ENCODE measurements around the gene DLG2. TPM values are rescaled to one million over a fixed set of nuclear protein-coding genes. Genes with fewer than 3 reads are reported as not detected.

The DLG2 gene
- total RNA-seq, 1 experiment from 2014 or later = 17.5 TPM

DNA sequence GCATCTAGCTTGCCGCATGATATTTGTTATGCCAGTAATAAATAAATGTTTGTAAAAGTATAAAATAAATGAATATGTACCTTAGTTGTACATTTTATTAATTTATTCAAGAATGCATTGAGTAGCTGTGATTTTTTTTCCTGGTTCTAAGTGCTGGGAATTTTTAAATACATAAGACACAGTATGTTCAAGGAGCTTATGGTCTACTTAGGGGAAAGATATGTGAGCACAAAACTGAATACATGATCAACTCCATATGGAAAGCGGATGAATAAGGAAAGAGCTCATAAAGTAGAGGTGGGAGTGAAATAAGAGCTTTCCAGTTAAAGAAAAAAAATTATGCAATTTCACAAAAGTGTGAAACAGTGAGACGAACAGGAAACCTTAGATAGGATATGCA is 1396.7 kb downstream of the DLG2 start (continued):
- TF ChIP-seq, protein P1, sequence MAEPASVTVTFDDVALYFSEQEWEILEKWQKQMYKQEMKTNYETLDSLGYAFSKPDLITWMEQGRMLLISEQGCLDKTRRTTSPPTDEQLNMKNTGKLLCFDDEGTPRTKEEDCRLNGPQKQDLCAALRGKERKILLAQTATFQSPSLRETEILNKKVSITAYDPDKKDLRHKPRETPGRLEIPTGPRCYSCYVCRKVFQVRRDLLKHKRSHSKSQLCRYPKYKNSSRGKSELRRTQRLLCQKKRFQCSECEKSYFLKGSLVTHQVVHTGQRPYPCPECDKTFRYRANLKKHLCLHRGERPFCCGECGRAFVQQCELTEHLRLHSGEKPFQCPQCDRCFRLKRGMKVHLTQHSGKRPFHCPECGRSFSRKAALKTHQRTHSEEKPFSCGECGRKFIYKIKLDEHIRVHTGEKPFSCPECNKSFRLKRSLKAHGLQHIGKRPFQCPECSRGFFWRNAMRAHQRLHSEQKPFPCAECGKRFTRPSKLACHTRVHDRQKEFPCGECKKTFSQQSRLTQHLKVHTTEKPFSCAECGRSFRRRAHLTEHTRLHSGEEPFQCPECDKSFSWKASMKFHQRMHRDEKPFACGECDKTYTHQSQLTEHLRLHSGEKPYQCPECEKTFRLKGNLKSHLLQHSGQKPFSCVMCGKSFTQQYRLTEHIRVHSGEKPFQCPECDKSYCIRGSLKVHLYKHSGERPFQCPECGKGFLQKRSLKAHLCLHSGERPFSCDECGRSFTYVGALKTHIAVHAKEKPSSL (CRISPR knock-in tag; conservative IDR thresholded peaks at IDR 0.05) = no peak
- TF ChIP-seq, protein P2, sequence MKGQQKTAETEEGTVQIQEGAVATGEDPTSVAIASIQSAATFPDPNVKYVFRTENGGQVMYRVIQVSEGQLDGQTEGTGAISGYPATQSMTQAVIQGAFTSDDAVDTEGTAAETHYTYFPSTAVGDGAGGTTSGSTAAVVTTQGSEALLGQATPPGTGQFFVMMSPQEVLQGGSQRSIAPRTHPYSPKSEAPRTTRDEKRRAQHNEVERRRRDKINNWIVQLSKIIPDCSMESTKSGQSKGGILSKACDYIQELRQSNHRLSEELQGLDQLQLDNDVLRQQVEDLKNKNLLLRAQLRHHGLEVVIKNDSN (CRISPR knock-in tag; IDR thresholded peaks at IDR 0.05) = no peak
- TF ChIP-seq, protein P3, sequence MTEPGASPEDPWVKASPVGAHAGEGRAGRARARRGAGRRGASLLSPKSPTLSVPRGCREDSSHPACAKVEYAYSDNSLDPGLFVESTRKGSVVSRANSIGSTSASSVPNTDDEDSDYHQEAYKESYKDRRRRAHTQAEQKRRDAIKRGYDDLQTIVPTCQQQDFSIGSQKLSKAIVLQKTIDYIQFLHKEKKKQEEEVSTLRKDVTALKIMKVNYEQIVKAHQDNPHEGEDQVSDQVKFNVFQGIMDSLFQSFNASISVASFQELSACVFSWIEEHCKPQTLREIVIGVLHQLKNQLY (CRISPR knock-in tag; IDR thresholded peaks at IDR 0.05) = no peak
- no peak for TF ChIP-seq NFYB (CRISPR knock-in tag; conservative IDR thresholded peaks at IDR 0.05; ENCODE audit: low read depth)
- TF ChIP-seq, protein P4, sequence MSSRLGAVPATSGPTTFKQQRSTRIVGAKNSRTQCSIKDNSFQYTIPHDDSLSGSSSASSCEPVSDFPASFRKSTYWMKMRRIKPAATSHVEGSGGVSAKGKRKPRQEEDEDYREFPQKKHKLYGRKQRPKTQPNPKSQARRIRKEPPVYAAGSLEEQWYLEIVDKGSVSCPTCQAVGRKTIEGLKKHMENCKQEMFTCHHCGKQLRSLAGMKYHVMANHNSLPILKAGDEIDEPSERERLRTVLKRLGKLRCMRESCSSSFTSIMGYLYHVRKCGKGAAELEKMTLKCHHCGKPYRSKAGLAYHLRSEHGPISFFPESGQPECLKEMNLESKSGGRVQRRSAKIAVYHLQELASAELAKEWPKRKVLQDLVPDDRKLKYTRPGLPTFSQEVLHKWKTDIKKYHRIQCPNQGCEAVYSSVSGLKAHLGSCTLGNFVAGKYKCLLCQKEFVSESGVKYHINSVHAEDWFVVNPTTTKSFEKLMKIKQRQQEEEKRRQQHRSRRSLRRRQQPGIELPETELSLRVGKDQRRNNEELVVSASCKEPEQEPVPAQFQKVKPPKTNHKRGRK (CRISPR knock-in tag; IDR thresholded peaks at IDR 0.05; ENCODE audit: borderline replicate concordance) = no peak
- TF ChIP-seq TP53 (CRISPR knock-in tag; IDR thresholded peaks at IDR 0.05) = no peak
- no peak for TF ChIP-seq FOXJ3 (CRISPR knock-in tag; IDR thresholded peaks at IDR 0.05; ENCODE audit: borderline replicate concordance)
- no peak for TF ChIP-seq MYBL2 (CRISPR knock-in tag; IDR thresholded peaks at IDR 0.05)
- no peak for TF ChIP-seq NFATC4 (CRISPR knock-in tag; IDR thresholded peaks at IDR 0.05)

DNA sequence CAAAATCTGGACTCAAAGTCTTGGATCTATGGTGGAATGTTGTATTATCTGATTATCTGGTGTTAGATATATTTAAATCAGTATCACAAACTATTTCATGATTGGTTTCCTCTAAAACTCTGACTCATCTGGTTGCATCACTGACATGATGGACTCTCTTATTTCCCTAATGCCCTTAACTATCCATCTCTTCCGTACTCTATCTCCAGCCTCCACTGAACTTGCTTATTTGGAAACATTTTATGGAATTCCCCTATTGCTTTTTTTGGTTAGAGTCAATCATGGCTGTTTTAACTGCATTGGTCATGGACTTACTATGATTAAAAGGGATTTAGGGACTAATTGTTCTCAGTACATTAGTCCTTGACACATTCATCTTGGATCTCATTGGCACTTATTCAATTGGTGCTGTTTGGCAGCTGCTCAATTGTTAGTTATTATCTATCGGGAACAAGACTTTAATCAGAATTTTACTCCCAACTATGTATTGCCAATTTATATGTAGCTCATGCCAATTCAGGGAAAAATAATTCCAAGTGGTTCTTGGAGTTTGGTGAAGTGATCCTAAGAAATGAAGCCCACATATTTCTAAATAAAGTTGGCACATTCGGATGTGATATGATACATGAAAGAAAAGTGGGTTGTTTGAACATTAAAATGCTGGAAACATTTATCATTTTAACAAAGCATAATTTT is 1399.0 kb downstream of the DLG2 start:
- ATAC-seq = no peak
- ChIA-PET CTCF (no interaction called here), POLR2A (no interaction called here)
- no peaks in the 10 kb centered on the region for H3K36me3 Mint-ChIP-seq
- no peak overlapping the region for H3K4me3 Mint-ChIP-seq
- H3K27me3 Mint-ChIP-seq (ENCODE audit: low read depth) = no peaks in the 10 kb centered on the region
- H3K27ac Mint-ChIP-seq = no peak overlapping the region
- TF ChIP-seq FOXK1 (CRISPR knock-in tag; IDR thresholded peaks at IDR 0.05) (no peak), ZNF219 (CRISPR knock-in tag; IDR thresholded peaks at IDR 0.05; ENCODE audit: borderline replicate concordance) (no peak), ZNF396 (CRISPR knock-in tag; IDR thresholded peaks at IDR 0.05; ENCODE audit: borderline replicate concordance) (no peak), HMGA2 (CRISPR knock-in tag; IDR thresholded peaks at IDR 0.05) (no peak)
- TF ChIP-seq, protein P5, sequence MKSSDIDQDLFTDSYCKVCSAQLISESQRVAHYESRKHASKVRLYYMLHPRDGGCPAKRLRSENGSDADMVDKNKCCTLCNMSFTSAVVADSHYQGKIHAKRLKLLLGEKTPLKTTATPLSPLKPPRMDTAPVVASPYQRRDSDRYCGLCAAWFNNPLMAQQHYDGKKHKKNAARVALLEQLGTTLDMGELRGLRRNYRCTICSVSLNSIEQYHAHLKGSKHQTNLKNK (CRISPR knock-in tag; IDR thresholded peaks at IDR 0.05) = no peak
- TF ChIP-seq, protein P1 (CRISPR knock-in tag; conservative IDR thresholded peaks at IDR 0.05) = no peak
- DNase-seq (ENCODE audit: low spot score) = no peak
- no peaks in the 10 kb centered on the region for H3K4me1 Mint-ChIP-seq
- peaks cover 4% of the 10 kb centered on the region; the same call in 1 of the 2 replicates for H3K9me3 Mint-ChIP-seq

DNA sequence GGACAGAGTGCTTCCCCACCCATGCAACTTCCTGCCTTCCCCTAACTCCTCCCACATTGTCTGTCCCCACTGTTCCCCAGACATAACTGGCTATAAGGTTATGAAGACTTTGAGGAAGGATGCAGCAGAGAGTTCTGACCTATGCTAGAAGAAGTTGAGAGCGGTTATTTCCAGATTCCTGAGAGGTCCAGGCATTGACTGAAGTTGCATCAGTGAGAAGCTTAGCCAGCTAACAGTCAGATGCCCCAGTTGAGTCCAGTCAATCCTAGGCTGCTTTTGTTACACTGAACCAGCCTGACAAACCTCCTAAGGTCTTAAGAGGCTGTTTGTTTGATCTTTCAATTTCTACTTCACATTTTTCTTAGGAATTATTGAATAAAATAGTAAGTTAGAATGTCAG is 1403.1 kb downstream of the DLG2 start:
- TF ChIP-seq, protein P6, sequence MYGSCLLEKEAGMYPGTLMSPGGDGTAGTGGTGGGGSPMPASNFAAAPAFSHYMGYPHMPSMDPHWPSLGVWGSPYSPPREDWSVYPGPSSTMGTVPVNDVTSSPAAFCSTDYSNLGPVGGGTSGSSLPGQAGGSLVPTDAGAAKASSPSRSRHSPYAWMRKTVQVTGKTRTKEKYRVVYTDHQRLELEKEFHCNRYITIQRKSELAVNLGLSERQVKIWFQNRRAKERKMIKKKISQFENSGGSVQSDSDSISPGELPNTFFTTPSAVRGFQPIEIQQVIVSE (CRISPR knock-in tag; IDR thresholded peaks at IDR 0.05; ENCODE audit: borderline replicate concordance) = no peak
- TF ChIP-seq, protein P5 (CRISPR knock-in tag; IDR thresholded peaks at IDR 0.05) = no peak
- TF ChIP-seq, protein P7, sequence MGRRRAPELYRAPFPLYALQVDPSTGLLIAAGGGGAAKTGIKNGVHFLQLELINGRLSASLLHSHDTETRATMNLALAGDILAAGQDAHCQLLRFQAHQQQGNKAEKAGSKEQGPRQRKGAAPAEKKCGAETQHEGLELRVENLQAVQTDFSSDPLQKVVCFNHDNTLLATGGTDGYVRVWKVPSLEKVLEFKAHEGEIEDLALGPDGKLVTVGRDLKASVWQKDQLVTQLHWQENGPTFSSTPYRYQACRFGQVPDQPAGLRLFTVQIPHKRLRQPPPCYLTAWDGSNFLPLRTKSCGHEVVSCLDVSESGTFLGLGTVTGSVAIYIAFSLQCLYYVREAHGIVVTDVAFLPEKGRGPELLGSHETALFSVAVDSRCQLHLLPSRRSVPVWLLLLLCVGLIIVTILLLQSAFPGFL (CRISPR knock-in tag; IDR thresholded peaks at IDR 0.05; ENCODE audit: borderline replicate concordance) = no peak
- TF ChIP-seq ETV6 (CRISPR knock-in tag; IDR thresholded peaks at IDR 0.05) (no peak), ZNF219 (CRISPR knock-in tag; IDR thresholded peaks at IDR 0.05; ENCODE audit: borderline replicate concordance) (no peak), NR1H2 (CRISPR knock-in tag; IDR thresholded peaks at IDR 0.05) (no peak), HMGA2 (CRISPR knock-in tag; IDR thresholded peaks at IDR 0.05) (no peak), ZNF416 (CRISPR knock-in tag; IDR thresholded peaks at IDR 0.05) (no peak), ZNF671 (CRISPR knock-in tag; IDR thresholded peaks at IDR 0.05) (no peak)
- Mint-ChIP-seq H3K4me1 (no peaks in the 10 kb centered on the region), H3K27ac (no peak overlapping the region)

More for the DNA sequence above, 1403.1 kb downstream of the DLG2 start:
- DNase-seq (ENCODE audit: low spot score) = no peak
- ChIA-PET CTCF (no interaction called here), POLR2A (no interaction called here)
- Mint-ChIP-seq H3K9me3 (peaks cover 4% of the 10 kb centered on the region; the same call in 1 of the 2 replicates), H3K36me3 (no peaks in the 10 kb centered on the region), H3K4me3 (no peak overlapping the region), H3K27me3 (ENCODE audit: low read depth) (no peaks in the 10 kb centered on the region)
- ATAC-seq = no peak

Measured in WTC11 (cell line).